Activated effector memory CD4-positive, alpha-beta T cell treated with anti-CD3 and anti-CD28 coated beads, Interleukin-2, amount 50 U/mL, for 16 hours (primary cell): Measurements from ENCODE around the gene RTL3.
"Not testable (repeated sequence)": the region's sequence is repeated elsewhere in the genome, so short reads cannot be mapped to it uniquely, and the experiment has no call there.

Source experiments
- DNase-seq: peaks from one replicate; pipeline ENCODE4 v3.0.0-alpha.2; 2020

The RTL3 gene, protein sequence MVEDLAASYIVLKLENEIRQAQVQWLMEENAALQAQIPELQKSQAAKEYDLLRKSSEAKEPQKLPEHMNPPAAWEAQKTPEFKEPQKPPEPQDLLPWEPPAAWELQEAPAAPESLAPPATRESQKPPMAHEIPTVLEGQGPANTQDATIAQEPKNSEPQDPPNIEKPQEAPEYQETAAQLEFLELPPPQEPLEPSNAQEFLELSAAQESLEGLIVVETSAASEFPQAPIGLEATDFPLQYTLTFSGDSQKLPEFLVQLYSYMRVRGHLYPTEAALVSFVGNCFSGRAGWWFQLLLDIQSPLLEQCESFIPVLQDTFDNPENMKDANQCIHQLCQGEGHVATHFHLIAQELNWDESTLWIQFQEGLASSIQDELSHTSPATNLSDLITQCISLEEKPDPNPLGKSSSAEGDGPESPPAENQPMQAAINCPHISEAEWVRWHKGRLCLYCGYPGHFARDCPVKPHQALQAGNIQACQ

DNA sequence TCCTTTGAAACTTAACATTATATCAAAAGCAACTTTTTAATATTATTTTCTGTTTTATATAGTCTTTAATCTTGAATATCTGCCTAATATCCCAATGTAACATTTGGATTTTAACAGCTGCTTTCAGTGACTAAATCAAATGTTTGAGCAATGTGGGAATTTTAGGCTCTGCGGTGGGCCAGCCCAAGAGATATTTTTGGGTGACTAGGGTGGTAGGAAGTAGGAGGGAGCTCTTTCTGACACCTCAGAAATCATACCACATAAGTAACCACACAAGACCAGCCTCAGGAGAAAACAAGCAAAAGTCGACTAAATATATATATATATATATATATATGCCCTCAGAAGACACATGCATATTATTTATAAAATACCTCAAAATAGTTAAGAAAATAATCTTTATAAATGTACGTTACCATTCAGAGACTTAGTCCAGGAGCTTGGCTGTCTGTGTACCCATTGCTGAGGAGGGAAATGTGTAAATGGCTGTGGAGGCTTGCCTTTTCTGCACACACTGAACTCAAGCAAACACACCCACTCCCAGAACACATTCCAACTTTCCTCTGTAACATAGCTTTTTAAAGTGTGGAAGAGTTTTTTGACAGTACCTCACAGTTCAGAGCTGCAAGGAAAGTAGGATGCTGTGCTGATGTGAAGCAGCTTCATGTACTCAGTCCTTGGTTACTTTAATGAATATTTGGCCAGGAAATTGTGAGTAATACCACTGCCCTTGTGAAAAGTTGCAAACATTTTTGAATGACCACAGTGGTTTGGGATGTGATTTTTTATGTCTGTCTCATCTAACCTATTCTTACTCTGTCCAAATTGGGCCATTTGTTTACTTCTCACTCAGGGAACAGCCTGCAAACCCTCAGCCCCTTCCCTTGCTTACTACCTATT is at the start of gene RTL3:
Gene RTL3 (minus strand): TSS at position 484 of the 900 bp plus-strand sequence. CDS start 908 bp downstream, outside the sequence.
- DNase-seq = no peak

DNA sequence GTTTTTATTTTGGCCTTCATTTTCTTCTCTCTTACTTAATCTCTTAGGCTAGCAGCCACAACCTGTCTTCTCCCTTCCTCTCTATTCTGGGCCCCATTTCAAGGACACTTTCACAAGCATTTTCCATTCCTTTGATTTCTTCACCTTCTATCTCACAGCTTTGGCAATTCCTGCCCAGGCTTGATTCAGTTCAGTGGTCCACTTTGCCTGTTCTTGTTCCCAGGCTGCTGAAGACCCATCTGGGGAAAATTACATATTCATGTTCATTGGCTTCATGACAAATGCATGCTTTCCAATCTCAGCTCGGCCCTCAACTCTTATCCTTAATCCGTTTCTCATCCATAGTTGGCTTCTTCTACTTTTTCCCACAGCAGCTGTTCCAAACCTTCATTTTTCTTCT is 49.7 kb upstream of the RTL3 start:
- DNase-seq = no peak

DNA sequence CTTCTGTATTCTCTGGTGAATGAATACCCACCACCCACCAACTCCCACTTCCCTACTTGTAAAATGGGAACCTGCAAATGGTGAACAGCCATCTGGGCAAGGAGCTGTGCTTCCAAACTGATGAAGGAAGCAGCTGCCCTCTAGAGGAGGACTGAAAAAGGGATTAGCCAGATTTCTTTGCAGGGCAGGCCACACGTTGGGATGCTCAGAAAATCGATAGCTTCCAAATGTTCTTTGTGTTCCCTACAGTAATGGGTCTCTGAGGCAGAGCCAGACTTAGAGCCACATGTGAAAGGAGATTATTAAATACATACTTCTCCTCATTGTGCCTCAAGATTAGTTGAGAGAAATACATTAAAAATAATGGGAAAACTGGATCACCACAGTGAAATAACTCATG is 49.1 kb upstream of the RTL3 start:
- no peak for DNase-seq

DNA sequence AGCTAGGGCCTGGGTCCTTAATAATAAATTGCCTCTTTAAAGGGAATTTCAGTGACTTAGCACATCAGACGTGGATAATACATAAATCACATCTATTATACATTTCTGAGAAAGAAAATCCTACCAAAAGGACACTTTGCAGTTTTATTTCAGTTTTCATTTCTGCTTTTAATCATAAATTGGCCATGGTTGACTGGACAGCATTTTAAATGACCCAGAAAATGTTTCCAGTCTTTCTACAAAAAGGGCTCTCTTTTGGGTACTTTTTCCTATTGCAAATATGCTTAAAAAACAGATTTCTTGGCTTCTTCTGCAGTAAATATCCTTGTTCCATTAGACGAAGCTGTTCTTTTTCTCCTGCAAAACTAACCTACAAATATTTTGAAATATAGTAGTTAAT is 46.9 kb upstream of the RTL3 start:
- no peak for DNase-seq

DNA sequence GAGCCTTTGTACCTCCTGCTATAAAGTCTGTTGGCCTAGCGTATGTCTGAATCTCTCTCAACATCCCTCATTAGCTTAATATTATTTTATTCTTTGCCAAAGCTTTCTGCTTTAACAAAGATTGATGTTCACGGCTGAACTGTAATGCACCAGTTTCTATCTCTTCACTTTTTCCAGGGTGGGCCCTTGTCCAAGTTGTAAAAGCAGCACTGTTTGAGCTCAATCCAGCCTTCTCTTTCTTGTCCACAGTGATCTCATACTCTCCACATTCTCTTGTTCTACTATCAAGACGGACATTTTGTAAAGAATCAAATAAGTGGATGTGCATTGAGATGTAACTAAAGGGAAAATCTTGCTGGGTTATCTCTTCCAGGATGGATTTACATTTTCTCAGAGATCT is 34.4 kb upstream of the RTL3 start:
- DNase-seq = no peak

DNA sequence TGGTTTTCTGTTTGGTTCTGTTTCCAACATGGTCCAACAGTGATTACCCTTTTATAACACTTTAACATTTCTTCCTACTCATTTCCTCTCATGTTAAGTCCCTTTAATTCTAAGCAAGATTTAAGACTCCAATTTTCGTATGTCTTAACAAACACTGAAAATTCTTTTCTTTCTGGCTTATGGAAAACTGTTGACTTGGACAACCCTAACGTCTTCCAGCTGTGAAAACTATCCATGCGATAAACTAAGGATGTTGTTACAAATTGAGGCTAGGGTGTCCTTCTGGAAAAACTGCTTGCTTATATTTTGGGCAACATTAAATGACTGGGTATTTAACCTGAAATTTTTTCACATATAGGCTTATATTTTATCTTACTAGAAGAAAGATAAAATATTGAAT is 33.9 kb upstream of the RTL3 start:
- DNase-seq = no peak

DNA sequence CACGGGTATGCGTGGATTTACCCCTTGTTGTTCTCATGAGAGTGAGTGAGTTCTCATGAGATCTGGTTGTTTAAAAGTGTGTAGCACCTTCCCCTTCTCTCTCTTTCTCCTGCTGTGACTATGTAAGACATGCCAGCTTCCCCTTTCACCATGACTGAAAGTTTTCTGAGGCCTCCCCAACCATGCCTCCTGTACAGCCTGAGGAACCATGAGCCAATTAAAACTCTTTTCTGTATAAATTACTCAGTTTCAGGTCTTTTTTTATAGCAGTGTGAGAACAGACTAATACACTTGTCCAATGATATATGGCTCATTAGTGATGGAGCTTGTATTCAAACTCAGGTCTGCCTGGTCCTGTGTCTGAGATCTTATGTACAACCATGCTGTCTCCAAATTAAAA is 28.5 kb upstream of the RTL3 start:
- no peak for DNase-seq

DNA sequence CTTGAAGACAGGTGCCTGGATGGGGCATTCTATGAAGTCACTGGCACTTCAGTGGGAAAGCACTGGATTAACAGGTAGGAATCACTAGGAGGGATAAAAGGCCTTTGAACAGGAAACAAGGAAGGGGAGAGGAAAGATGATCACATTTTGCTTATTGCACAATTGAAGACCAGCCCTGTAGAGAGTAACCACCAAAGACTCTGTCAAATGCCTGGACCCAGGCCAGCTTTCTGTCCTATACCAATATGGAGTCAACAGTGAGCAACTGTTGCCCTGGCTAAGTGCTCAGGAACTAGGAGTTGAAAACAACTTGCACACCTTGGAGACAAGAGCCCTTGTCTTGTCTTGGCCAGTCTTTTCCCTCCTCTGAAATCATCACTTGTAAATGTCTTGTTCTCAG is 14.1 kb upstream of the RTL3 start:
- DNase-seq = no peak

DNA sequence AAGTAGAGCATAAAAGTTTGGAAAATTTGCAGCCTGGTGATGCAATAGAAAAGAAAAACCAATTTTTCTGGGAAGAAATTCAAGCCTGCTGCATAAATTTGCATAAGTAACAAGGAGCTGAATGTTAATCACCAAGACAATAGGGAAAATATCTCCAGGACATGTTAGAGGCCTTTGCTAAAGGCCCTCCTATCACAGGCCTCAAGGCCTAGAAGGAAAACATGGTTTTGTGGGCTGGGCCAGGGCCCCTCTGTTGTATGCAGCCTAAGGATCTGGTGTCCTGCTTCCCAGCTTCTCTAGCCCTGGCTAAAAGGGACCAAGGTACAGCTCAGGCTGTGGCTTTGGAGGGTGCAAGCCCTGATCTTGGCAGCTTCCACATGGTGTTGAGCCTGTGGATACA is 6.2 kb upstream of the RTL3 start:
- no peak for DNase-seq

DNA sequence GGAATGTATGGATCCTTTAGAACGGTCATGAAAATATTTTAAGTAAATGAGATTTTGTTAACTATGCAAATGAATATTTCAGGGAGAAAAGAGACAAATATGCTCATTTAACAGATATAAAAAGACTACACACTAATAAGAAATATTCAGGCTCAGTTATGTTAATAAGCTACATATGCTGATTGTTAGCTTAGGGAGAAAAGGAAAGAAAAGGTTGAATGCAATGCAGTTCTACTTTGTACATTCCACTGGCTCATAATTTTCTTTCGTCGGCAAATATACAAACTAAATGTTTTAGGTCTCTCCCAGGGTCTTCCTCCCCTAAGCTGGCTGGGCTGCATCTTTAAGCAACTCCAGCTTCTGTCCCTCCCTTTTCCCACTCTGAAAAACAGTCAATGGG is 2.7 kb upstream of the RTL3 start:
- no peak for DNase-seq

DNA sequence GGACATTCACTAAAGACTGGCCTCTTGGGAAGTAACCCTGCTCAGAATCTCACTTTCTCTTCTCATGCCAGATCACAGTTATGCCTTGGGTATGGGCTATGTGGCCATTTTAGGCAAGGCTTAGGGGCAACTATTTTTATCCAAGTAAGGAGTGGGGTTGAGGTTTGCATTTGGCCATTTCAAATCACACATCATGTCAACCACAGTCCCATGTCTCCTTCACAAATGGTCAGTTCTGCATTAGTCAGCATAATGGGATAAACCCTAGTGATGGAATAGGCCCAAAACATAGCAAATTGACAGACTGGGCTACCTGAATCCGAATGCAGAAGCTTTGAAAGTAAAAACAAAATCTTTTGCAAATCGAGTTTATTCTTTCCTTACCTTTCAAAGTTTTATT is 827 bp upstream of the RTL3 start:
- no peak for DNase-seq

DNA sequence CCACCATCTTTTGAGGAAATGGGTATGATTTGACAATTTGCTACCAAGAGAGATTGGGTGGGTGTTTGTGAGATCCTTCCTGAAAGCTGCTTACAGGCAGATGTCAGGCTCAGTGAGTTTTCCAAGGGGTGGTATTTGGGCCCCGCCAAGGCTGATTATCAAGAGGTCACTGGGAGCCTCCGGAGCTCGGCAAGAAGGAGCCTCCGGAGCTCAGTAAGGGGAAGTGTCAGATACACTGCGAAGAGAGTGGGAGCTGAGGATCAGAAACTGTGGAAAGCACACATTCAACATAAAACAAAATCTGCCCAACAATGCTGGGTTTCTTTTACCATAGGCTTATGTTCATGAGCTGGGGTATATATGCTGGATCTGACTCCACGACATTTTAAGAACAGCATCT is 714 bp downstream of the RTL3 start:
- no peak for DNase-seq

DNA sequence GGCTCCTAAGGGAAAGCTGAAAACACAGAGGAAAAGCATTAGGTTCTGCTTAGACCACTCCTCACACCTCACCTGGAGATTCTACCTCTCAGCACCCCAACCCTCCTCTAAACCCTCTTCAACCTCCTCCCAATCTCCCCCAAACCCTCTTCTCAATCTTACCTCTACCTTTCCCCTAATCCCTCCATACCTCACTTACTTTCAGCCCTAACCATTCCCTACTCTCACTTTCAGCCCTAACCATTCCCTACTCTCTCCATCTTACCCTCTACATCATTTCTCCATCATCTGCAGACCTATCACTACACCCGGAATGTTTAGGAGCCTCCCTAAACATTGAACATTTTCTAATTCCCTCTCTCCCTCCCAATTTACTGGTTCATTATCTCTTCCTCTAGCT is 3.5 kb downstream of the RTL3 start:
- DNase-seq = no peak

DNA sequence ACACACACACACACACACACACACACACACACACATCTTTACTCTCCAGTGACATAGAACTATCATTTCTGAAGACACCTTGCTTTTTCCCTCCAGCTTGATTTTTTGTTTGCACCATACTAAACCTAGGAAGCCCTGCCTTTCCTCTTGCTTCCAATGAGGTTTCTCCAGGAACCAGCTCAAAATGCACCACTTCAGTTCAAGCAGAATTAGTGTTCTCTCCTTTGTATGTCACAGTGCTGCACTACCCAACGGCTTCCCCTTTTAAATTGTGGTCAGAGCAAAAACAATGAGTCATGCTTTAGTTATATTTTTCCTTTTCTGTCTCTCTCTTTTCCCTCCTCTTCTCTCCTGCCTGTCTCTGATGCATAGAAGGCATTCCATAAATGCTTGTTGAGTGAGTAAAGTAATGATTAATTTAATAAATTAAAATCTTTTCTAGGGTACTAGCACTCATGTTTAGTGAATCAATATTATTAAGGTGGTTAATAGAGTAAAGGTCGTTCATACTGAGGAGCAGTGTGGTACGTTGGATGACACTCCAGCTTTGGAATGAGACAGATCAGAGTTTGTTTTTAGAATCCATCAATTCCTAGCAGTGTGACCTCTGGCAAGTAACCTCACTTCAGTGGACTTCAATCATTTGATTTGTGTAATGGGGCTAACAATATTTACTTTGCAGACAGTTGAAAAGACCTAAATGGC is 5.9 kb downstream of the RTL3 start:
- DNase-seq = no peak

DNA sequence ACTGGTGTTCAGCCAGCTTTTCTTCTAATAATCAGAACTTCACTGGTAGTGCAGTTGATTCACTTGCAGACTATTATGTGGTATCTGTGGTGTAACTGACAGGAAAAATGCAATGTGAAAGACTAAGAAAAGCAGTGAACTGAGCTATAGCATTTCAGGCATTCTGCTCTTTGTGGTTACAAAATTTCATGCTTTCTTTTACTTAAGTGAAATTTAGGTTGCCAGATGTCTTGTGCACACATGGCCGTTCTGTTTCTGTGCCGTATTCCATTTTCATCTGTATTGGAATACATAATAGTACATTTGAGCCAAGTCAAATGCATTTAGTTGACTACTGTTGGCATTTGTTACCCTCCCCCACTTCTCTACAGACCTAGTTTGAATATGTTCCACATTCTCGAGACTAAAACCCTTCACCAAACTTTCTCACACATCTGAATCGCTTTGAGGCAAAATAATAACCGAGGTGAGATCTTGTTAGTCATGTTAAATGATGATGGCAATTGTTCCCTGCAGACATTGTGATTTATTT is 8.2 kb downstream of the RTL3 start:
- DNase-seq = no peak

DNA sequence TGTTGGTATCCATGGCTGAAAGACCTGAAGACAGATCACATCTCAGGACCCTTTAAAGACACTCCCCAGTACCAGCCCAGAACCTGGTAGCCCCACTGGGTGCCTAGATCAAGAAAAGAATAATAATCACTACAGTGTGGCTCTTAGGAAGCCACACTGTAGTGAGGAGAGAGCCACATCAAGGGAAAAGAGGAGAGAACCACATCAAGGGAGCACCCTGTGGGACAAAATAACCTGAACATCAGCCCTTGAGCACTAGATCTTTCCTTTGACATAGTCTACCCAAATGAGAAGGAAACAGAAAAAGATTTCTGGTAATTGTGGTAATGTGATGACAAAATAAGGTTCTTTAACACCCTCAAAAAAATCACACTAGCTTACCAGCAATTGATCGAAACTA is 15.3 kb downstream of the RTL3 start:
- no peak for DNase-seq

DNA sequence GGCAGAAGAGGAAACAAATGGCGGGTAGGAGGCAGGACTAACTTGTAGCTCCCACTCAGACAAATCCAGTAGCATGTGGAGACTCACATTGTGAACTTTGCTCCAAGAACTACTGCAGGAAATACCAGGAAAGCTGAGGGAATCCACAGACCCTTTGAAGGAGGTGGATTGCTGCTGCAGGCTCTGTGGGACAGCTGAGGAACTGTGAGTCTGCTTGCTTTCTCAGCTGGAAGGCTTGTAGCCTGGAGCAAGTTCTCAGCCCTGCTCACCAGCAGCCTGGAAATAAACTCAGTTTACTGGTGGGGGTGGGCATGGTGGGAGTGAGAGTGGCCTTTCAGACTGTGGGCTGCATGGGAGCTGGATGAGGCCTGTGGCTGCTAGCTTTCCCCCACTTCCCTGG is 16.0 kb downstream of the RTL3 start:
- DNase-seq = no peak

DNA sequence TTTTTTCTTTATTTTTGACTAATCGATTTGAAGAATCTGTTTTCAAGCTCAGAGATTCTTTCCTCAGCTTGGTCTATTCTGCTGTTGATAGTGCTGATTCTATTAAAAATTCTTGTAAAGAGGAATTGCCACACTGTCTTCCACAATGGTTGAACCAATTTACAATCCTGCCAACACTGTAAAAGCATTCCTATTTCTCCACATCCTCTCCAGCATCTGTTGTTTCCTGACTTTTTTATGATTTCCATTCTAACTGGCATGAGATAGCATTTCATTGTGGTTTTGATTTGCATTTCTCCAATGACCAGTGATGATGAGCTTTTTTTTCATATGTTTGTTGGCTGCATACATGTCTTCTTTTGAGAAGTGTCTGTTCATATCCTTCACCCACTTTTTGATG is 23.0 kb downstream of the RTL3 start:
- DNase-seq = not testable (repeated sequence)

DNA sequence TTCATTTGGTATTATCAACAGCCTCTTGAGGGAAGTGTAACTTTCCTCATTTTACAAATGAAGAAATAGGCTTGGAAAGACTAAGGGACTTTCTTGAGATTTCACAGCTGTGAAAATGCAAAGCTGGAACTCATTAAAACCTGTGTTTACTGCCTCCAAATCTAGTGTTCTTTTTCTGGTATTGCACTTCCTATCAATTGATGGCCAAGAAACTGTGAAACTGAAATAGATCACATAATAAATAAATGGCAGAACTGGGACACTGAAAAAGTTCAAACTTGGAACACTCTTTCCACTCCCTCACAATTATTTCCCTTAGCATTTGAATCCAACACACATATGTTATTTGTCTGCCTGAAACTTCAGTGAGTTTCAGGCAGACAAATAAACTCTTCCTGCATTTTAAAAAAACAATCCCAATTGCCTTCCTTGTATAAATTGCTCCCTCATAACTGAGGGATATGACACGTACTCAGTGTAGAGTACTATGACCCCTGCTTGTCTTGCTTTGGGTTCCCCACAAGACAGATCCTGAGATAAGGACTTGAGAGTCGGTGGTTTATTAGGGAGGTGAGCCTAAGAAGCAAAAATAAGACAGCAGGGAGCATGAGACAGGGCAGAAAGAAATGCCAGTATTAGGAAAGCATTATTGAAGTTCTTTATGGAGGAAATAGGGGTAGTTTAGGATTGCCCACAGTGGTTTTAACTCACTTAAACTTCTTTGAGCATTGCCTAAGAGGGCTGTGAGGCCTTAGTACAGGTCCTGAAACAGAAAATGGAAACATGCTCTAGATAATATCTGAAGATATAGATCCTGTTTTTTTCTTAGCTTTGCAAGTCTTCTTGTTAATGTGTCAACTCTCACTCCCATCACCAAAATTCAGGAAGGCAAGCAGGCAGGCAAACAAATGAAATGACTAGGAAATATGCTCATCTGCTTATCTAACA is 33.9 kb downstream of the RTL3 start:
- no peak for DNase-seq

DNA sequence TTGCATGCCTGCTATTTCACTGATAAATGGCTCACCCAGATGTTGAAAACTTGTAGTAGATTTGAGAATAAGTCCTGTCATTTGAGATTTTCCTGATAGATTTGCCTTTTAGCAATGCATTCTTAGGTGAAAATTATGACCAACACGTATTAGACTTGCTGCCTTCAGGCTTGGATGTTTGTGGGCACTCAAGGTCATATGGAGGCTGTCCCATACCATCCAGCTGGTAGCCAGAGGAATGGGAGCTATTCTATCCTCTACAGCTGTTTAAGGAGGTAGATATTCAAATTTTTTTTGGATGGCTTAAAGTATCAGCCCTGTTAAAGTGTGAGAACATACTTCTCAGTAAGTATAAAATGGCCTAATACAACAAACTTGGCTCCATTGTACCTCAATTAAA is 34.7 kb downstream of the RTL3 start:
- DNase-seq = no peak

DNA sequence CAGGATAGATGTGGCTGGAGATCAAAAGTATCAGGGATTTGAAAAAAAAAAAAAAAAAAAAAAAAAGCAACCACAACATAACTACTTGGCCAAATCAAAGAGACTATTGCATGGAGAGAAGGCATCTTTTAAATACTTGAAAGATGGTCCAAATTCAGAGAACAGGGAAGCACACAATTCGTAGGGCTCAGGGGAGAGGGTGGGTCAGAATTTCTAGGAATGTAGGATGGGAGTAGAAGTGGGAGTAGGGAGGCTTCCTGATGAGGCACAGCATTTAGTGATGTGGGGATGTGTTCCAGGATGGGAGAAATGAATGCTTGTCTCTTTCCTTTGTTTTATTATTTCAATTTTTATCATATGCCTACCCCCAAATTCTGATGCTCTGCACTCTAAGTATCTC is 36.3 kb downstream of the RTL3 start:
- no peak for DNase-seq

DNA sequence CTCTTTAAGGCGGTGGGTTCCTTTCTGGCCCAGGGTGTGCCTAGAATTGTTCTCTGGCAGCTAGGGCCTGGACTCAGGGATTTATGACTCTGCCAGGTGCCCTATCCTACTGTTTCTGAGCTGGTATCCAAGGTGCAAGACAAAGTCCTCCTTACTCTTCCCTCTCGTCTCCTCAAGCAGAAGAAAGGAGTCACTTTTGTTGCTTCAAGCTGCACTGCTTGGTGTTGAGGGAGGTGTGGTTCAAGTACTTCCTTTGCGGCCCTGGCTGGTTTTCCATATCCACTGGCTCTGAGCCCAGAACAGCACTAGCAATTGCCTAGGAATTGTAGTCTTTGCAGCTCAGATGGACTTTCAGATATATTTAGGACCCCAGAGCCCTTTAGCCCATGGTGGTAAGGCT is 39.3 kb downstream of the RTL3 start:
- no peak for DNase-seq
